SH-SY5Y (cell line): ENCODE results near the gene TSPAN32.

ENCODE experiments used
- GATA2 ChIP-seq: IDR thresholded peaks from 2 replicates; pipeline ENCODE4 v1.6.1; 2011; ENCODE audit warnings: mild to moderate bottlenecking, low read depth, low read length
- GATA3 ChIP-seq: IDR thresholded peaks from 2 replicates; pipeline ENCODE4 v1.6.1; 2011; ENCODE audit warnings: low read depth, mild to moderate bottlenecking, low read length, moderate library complexity

TSPAN32 gene

DNA sequence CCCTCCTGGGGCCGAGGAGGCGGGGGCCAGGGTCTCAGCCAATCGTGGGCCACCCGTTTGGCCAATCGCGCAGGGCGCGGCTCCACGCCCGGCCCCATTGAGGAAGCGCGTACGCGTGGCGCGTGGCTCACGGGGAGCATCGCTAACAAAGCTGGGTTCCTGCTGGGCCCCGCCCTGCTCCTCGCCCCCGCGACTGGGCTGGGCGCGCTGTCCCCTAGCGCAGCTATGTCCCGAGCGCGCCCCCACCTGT, 30.8 kb upstream of the TSPAN32 start:
- no peak for TF ChIP-seq GATA2
- TF ChIP-seq GATA3, result no peak

DNA sequence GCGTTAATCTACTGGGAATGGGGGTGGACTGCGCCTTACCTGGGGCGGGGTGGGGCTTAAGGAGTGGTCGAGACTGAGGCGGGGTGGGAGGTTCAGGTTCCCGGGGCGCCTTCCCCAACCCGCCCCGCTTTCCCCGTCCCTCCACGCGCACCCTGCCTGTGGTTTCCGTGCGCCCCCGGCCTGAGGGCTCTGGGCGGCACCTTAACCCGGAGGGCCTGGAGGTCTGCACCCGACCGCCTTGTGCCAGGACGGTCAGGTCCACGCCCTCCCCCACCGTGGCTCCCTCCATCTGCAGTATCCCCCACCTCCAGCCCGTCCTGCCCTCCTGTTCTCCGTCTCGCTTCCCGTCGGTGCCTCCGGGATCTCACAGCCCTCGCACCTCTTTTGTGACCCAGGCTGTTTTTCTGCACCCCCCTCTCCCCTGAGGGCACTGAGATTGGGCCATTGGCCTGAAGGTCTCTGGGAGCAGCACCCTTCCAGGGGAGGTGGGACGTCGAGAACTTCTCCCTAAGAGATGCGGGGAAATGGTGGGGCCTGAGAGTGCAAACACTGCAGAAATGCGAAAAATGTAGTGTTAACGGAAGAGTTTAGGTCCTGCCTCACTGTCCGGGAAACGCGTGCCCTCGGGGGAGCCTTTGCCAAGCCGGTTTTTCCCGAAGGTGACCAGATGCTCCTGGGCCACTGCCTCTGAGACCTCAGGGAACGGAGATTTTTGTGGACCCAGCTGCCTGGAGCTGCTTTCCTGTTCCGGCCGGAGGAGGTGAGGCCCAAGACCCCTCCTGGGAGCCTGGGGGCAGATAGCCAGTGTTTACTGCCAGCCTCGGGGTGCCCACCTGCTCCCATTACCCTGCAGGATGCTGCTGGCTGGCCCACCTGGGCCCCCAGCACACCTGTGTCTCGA, 30.2 kb upstream of the TSPAN32 start:
- TF ChIP-seq GATA3 (no peak), GATA2 (no peak)

DNA sequence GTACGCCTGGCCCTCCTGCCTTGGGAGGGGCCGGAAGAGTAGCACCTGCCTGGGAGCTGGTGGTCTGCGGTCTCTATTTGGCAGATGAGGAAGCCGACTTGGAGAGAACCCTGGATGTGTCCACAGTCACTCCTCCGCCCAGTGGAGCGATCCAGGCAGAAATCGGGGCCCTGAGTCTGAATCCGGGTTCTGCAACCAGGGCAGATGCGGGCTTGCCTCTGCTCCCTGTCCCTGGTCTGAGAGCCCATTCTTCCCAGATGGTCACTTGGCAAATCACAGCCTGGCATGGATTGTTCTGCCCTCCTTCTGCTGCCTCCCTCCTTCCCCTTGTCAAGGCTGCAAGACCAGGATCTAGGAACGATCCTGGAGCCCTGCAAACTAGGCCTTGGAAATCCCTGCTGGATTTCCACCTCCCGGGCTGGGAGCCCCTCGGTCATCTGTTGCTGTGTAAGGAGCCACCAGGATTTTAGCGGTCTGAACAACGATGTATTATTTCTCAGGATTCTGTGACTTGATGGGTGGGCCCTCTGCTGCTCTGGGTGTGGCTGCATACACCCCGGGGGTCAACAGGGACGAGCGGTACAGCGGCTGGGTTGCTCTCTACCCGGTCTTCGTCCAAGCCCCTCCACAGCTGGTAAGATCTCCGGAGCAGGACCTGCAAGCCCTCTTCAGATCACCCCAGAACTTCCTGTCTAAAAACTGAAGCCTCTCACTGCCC, 29.4 kb upstream of the TSPAN32 start:
- TF ChIP-seq GATA3 (no peak), GATA2 (no peak)

- TF ChIP-seq GATA2, result no peak
- TF ChIP-seq GATA3, result no peak
These were observed 28.9 kb upstream of the TSPAN32 start for GRCh38 chr11:2272946-2273280.

DNA sequence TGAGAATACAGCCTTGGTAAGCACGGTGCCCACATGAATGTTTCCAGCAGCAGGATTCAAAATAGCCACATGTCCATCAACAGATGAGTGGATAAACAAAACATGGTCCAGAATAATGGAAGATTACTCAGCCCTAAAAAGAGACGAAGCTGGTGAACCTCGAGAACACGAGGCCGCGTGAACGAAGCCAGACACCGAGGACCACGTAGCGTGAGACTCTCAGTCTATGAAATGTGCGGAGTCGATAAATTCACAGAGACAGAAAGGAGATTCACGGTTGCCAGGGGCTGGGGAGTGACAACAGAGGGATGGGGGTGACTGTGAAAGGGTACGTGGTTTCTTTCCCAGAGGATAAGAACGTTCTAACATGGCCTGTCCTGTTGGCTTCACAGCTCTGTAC, 28.5 kb upstream of the TSPAN32 start:
- TF ChIP-seq GATA2 (no peak), GATA3 (no peak)

- no peak for TF ChIP-seq GATA3
- TF ChIP-seq GATA2, result no peak
These were observed 28.0 kb upstream of the TSPAN32 start for GRCh38 chr11:2273771-2274170.

DNA sequence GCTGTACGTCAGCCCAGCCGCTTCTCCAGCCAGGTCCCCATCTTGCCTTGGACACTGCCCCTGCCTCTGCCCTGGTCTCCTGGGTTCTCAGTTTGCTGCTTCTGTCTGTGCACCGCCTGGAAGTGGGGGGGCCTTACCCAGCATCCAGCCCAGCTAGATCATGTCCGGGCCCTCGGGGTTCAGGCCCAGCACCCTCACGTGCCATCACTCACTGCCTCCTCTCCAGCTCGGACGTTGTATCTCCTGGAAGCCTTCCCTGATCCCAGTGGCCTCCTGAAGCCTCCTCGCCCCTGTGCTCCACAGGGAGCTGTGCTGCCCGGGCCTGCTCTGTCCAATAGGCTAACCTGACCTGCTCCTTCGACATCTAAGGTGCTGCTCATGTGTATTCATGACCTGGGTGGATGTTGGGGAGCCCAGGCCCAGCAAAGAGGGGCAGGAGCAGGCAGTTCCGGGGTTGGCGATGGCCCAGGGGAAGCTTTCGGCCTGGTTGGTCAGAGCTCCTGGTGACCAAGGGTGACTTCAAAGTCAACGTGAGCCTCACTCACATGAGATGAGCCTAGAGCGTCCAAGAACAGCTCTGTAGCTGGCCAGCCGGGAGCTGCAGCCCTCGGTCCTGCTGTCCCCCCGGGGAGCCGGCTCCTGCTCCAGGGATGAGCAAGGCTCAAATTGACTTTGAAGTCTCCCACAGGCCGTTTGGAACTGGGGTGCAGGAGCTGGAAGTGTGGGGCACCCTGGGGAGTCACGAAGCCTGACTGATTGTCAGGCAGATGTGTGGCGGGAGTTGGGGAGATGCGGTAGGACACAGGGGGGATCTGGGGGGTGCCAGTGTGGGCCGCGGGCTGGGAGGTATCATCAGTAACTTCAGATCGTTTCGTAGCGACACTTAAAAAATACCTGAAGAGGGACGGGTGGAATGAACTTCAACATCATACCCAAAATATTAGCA, 26.2 kb upstream of the TSPAN32 start:
- TF ChIP-seq GATA2, result no peak
- no peak for TF ChIP-seq GATA3

DNA sequence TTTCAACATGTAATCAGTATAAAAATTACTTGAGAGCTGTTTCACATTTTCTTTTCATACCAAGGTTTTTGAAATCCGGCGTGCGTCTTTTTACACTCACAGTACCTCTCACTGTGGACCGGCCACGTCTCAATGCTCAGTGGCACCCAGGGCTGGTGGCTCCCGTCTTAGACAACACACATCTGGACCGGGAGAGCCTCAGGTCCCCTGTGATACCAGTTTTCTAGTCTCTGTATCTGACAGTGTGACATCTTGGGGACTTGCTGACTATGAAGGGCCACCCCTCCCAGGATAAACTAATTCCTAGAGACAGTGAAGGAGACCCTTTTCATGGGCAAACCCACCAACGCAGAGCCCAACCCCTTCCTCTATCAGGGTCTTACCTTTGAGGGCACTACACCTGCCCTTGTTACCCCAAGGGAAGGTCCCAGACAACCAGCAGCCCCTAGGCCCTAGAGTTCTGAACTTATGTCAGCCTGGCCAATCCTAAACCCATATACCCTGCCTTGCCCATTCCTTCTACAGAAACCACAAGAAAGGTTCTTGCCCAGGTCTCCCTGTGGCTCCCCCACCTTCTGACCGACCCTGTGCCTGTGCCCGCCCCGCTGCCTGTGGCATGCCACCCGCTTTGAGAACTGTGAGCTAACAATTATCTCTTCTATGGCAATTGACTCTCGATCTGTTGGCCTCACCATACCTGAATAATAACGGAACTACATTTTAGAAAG, 25.4 kb upstream of the TSPAN32 start:
- TF ChIP-seq GATA2 (no peak), GATA3 (no peak)

- TF ChIP-seq GATA3, result no peak
- no peak for TF ChIP-seq GATA2
These were observed 24.8 kb upstream of the TSPAN32 start for GRCh38 chr11:2277008-2277346.

- TF ChIP-seq GATA3, result no peak
- no peak for TF ChIP-seq GATA2
These were observed 23.8 kb upstream of the TSPAN32 start for GRCh38 chr11:2277933-2278523.

- TF ChIP-seq GATA2, result no peak
These were observed 21.6 kb upstream of the TSPAN32 start for GRCh38 chr11:2280208-2280607.

DNA sequence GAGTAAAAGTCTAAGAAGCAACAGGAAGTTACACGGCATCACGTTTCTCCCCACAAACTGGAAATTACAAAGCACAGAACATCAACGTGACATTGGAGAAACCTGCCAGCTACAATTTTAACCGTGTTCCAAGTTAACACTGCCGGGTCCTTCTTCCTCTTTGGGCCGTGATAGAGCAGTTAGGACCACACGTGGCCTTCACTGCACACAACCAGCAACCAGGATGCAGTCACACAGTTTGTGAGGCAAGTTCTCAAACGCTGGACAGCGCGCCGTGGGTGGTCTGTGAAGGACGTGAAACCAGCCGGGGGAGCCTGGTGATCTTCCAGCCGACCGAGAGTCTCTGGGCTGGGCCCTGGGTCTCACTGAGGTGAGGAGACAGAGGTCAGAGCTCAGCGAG, 14.7 kb upstream of the TSPAN32 start:
- TF ChIP-seq GATA2, result no peak
- no peak for TF ChIP-seq GATA3

- TF ChIP-seq GATA3 (no peak), GATA2 (no peak)
These were observed 12.5 kb upstream of the TSPAN32 start for GRCh38 chr11:2289350-2289749.
